NCI-H748 treated with DMSO at 0.1 percent for 48 hours (cell line): ENCODE data around the gene GOSR2.

Experiments
- DNase-seq: peaks from one replicate; lab custom pipeline; 2025; lab: John Stamatoyannopoulos, UW

Gene GOSR2

DNA sequence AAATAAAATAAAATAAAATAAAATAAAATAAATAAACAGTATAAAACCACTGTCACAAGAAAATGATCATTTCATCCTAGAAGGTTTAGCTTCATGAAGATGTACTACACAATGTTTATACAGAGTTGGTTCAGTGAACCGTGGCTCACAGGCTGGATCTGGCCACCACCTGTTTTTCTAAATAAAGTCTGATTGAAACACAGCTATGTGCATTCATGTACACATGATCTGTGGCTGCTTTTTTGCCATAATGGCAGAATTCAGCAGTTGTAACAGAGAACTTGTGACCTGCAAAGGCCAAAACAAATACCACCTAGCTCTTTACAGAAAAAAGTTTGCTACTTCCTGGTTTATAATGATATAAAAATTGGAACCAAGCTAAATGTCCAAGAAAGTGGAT lies 68.7 kb downstream of the GOSR2 start:
- no peak for DNase-seq
